ENCODE data around the gene MTF1. TPM values are rescaled to one million over a fixed set of nuclear protein-coding genes. Genes with fewer than 3 reads are reported as not detected.

Gene MTF1
- total and polyA plus RNA-seq, 10 donors, result 1.3 to 49.8 (median 11.4) TPM

DNA sequence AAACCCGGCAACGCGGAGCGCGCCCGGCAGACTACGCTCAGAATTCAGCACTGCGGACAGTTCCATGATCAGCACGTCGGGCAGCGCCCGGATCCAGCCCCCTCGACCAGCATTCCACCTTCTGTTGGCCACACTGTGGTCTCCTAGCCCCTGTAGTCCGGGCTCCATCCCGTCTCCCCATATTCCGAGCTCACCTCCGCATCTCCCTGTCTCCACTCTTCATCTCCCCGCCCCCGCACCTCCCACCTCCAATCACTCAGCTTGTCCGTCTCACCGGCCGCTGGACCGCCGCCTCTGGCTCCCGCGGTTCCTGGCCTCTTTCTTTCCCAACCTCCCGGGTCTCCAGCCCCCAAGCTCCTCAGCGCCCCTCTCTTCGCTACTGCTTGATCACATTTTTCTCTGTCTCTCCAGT is 95.0 kb downstream of the MTF1 start:
- Histone ChIP-seq H3K9me3 (peaks cover 0 to 4% (median 0%) of the 10 kb centered on the region in 8 donors), H3K4me1 (peaks cover 0 to 18% (median 0%) of the 10 kb centered on the region in 6 donors), H3K4me3 (no peak overlapping the region), H3K27me3 (replicated peaks in 1 of 7) (peaks cover 0 to 100% (median 55%) of the 10 kb centered on the region in 7 donors), H3K27ac (no peak overlapping the region), H3K36me3 (no peaks in the 10 kb centered on the region)
- 8 to 16% (median 9%) methylated on average over 28 to 29 of the region's 29 CpGs for WGBS, 5 donors
- intact Hi-C loops (cut with DNase I; ENCODE audit: low total_unique reads), result no loop called here
- no peak for DNase-seq
- TF ChIP-seq, protein P1, sequence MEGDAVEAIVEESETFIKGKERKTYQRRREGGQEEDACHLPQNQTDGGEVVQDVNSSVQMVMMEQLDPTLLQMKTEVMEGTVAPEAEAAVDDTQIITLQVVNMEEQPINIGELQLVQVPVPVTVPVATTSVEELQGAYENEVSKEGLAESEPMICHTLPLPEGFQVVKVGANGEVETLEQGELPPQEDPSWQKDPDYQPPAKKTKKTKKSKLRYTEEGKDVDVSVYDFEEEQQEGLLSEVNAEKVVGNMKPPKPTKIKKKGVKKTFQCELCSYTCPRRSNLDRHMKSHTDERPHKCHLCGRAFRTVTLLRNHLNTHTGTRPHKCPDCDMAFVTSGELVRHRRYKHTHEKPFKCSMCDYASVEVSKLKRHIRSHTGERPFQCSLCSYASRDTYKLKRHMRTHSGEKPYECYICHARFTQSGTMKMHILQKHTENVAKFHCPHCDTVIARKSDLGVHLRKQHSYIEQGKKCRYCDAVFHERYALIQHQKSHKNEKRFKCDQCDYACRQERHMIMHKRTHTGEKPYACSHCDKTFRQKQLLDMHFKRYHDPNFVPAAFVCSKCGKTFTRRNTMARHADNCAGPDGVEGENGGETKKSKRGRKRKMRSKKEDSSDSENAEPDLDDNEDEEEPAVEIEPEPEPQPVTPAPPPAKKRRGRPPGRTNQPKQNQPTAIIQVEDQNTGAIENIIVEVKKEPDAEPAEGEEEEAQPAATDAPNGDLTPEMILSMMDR (IDR thresholded peaks at IDR 0.05 in 8 of 11, conservative IDR thresholded peaks at IDR 0.05 in 3 of 11), result no peak
- TF ChIP-seq POLR2A (IDR thresholded peaks at IDR 0.05), result no peak
- no peak for TF ChIP-seq POLR2AphosphoS5 (IDR thresholded peaks at IDR 0.05)

DNA sequence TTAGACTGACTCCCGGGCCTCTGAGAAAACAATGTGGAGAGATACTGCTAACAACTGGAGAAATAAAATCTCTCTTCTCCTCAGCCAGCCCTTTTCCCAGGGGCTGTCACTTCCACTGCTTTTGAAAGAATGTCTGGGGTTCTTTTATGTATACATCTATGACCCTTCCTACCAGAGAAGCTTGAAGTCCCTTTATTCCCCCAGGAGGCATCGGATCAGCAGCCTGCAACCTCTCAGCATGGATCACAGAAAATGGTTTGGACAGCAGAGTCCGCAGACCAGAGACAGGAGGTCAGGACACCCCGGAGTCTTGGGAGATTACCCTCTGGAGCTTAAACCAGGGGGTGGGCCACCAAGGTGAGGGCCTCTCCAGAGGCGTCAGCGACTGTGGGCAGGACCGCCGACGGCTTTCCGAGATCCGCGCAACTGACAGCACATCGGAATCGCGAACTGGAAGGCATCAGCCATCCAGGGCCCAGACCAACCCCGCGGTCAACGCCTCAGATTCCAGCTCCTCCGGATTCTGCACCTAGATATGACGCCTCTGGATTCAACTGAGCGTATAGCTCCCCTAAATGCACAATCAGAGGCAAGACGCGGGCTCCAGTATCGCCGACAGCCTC is 95.5 kb downstream of the MTF1 start:
- peaks cover 0 to 18% (median 0%) of the 10 kb centered on the region in 6 donors for H3K4me1 ChIP-seq
- peaks cover 0 to 100% (median 55%) of the 10 kb centered on the region in 7 donors for H3K27me3 ChIP-seq (replicated peaks in 1 of 7)
- intact Hi-C loops (cut with DNase I; ENCODE audit: low total_unique reads), result no loop called here
- DNase-seq, result no peak
- no peak for TF ChIP-seq POLR2AphosphoS5 (IDR thresholded peaks at IDR 0.05)
- no peak for TF ChIP-seq POLR2A (IDR thresholded peaks at IDR 0.05)
- TF ChIP-seq, protein P1 (IDR thresholded peaks at IDR 0.05 in 8 of 11, conservative IDR thresholded peaks at IDR 0.05 in 3 of 11), result no peak
- 23 to 39% (median 26%) methylated on average over 7 to 25 of the region's 25 CpGs for WGBS, 5 donors
- H3K36me3 ChIP-seq, result no peaks in the 10 kb centered on the region
- no peak overlapping the region for H3K4me3 ChIP-seq
- H3K9me3 ChIP-seq, result peaks cover 0 to 4% (median 0%) of the 10 kb centered on the region in 8 donors
- no peak overlapping the region for H3K27ac ChIP-seq

DNA sequence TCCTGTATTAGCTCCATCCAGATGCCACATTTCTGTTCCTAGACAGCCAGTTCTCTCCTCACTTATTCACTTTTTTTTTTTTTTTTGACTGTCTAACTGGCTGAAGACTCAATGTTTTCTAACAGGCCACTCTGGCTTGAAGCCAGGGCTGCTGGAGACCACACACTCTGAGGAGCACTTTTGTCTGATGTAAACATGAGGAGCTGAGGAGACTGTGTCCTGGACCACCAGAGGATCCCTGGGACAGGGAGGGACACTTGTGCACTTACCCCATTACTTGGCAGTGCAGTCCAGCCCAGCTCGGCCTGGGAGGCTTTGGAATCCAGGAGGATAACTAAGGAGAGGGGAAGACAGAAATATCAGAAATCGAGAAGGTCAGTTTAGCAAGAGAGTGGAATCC is 96.9 kb downstream of the MTF1 start:
- no peak for DNase-seq

More for the DNA sequence above, 96.9 kb downstream of the MTF1 start:
- peaks cover 0 to 99% (median 47%) of the 10 kb centered on the region in 7 donors for H3K27me3 ChIP-seq (replicated peaks in 1 of 7)
- no peak overlapping the region for H3K4me3 ChIP-seq
- peaks cover 0 to 4% (median 0%) of the 10 kb centered on the region in 8 donors for H3K9me3 ChIP-seq
- H3K27ac ChIP-seq, result no peak overlapping the region
- TF ChIP-seq, protein P1 (IDR thresholded peaks at IDR 0.05 in 8 of 11, conservative IDR thresholded peaks at IDR 0.05 in 3 of 11), result no peak
- TF ChIP-seq POLR2A (IDR thresholded peaks at IDR 0.05) (no peak), POLR2AphosphoS5 (IDR thresholded peaks at IDR 0.05) (no peak)
- intact Hi-C loops (cut with DNase I; ENCODE audit: low total_unique reads), result no loop called here
- H3K36me3 ChIP-seq, result no peaks in the 10 kb centered on the region
- peaks cover 0 to 18% (median 0%) of the 10 kb centered on the region in 6 donors for H3K4me1 ChIP-seq
- 64 to 71% (median 66%) methylated on average over 2 of the region's 2 CpGs for WGBS, 5 donors

Data from spleen (tissue), 11 donors.